Vagina (tissue), 2 donors: ENCODE results near the gene MAZ.

ENCODE experiments used
- POLR2A ChIP-seq, 2 donors: fragments of 450-650 bp; IDR thresholded peaks; one replicate each; pipeline ENCODE4 v1.6.1; 2017; ENCODE audit warnings: antibody characterized with exemption in 2 of 2, mild to moderate bottlenecking in 2 of 2, moderate library complexity in 2 of 2
- TF ChIP-seq, protein P1 (sequence below), 3 experiments: fragments of 450-650 bp in 2 of 3; fragments of 200-600 bp in 1 of 3; sonication (generic) in 1 of 3; IDR thresholded peaks; one replicate each; pipeline ENCODE4 v1.5.1; 2017 to 2019; ENCODE audit warnings: antibody characterized with exemption in 3 of 3, mild to moderate bottlenecking in 2 of 3, moderate library complexity in 2 of 3

DNA sequence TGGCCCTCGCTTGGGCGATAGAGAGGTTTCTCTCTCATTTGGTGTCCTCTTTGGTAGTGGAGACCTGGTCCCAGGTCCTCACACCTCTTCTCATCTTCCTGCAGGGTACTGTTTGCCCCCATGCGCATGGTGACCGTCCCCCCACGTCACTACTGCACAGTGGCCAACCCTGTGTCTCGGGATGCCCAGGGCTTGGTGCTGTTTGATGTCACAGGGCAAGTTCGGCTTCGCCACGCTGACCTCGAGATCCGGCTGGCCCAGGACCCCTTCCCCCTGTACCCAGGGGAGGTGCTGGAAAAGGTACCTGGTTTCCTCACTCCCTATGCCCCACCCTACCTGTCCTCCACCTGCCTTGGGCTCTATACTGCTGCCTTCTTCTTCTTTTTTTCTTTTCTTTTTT is 24.4 kb downstream of the MAZ start:
- TF ChIP-seq, protein P1, sequence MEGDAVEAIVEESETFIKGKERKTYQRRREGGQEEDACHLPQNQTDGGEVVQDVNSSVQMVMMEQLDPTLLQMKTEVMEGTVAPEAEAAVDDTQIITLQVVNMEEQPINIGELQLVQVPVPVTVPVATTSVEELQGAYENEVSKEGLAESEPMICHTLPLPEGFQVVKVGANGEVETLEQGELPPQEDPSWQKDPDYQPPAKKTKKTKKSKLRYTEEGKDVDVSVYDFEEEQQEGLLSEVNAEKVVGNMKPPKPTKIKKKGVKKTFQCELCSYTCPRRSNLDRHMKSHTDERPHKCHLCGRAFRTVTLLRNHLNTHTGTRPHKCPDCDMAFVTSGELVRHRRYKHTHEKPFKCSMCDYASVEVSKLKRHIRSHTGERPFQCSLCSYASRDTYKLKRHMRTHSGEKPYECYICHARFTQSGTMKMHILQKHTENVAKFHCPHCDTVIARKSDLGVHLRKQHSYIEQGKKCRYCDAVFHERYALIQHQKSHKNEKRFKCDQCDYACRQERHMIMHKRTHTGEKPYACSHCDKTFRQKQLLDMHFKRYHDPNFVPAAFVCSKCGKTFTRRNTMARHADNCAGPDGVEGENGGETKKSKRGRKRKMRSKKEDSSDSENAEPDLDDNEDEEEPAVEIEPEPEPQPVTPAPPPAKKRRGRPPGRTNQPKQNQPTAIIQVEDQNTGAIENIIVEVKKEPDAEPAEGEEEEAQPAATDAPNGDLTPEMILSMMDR (IDR thresholded peaks at IDR 0.05), result no peak
- no peak for TF ChIP-seq POLR2A (IDR thresholded peaks at IDR 0.05)
